Endodermal cell (in vitro differentiated cells): ENCODE data around the gene CEMIP2. TPM values are rescaled to one million over a fixed set of nuclear protein-coding genes. Genes with fewer than 3 reads are reported as not detected.
A peak's percentile ranks its signal among the peaks of the same experiment; 100 is the strongest.

Source experiments
- DNase-seq: peaks from one replicate; pipeline ENCODE4 v3.0.0-alpha.2; 2017
- H3K27ac ChIP-seq: 2 replicates; pipeline ENCODE4 v1.5.1; 2013; ENCODE audit warnings: mild to moderate bottlenecking, low read depth, low read length, moderate library complexity
- H3K27me3 ChIP-seq: 2 replicates; pipeline ENCODE4 v1.6.1; 2013; ENCODE audit warnings: mild to moderate bottlenecking, low read length, moderate library complexity; ENCODE audit not compliant: insufficient read depth, control insufficient read depth, poor library complexity, severe bottlenecking
- H3K36me3 ChIP-seq: 2 replicates; pipeline ENCODE4 v1.7.0; 2013; ENCODE audit warnings: mild to moderate bottlenecking, low read length, moderate library complexity; ENCODE audit not compliant: control insufficient read depth, insufficient read depth
- H3K4me1 ChIP-seq: one replicate; pipeline ENCODE4 v1.7.0; 2013; ENCODE audit warnings: low read length; ENCODE audit not compliant: control insufficient read depth, insufficient read depth
- H3K4me3 ChIP-seq: 2 replicates; pipeline ENCODE4 v1.5.1; 2013; ENCODE audit warnings: mild to moderate bottlenecking, low read length, moderate library complexity
- H3K9ac ChIP-seq: 2 replicates; pipeline ENCODE4 v1.6.1; 2013; ENCODE audit warnings: mild to moderate bottlenecking, low read length, moderate library complexity; ENCODE audit not compliant: poor library complexity, severe bottlenecking; ENCODE audit errors: extremely low read depth
- H3K9me3 ChIP-seq: 2 replicates; pipeline ENCODE4 v1.6.1; 2013; ENCODE audit warnings: mild to moderate bottlenecking, low read length, moderate library complexity; ENCODE audit not compliant: control insufficient read depth
- H3K27ac Mint-ChIP-seq: 2 replicates; pipeline ENCODE4 v1.8.0; 2020; ENCODE audit warnings: mixed read lengths
- H3K27me3 Mint-ChIP-seq: 2 replicates; pipeline ENCODE4 v1.8.0; 2021; ENCODE audit warnings: mild to moderate bottlenecking, mixed read lengths; ENCODE audit not compliant: insufficient read depth
- H3K36me3 Mint-ChIP-seq: 2 replicates; pipeline ENCODE4 v1.8.0; 2020; ENCODE audit warnings: low read depth, mixed read lengths
- H3K4me1 Mint-ChIP-seq: 2 replicates; pipeline ENCODE4 v1.8.0; 2020; ENCODE audit warnings: mixed read lengths
- H3K4me3 Mint-ChIP-seq: 2 replicates; pipeline ENCODE4 v1.8.0; 2020; ENCODE audit warnings: mild to moderate bottlenecking, moderate library complexity, mixed read lengths
- H3K9me3 Mint-ChIP-seq: 2 replicates; pipeline ENCODE4 v1.8.0; 2020; ENCODE audit warnings: mild to moderate bottlenecking, mixed read lengths
- CTCF ChIP-seq: fragments of 200-600 bp; sonication (generic); conservative IDR thresholded peaks from 2 replicates; pipeline ENCODE4 v1.5.0; 2021; ENCODE audit warnings: antibody characterized with exemption, mild to moderate bottlenecking
- WGBS, 2 experiments: methylation state at CpG; one replicate each; pipeline versions ENCODE4 v1.1.5 to v1.1.7; 2013; ENCODE audit warnings: missing lambda C conversion rate in 2 of 2, mixed read lengths in 1 of 2; ENCODE audit not compliant: insufficient coverage in 1 of 2, insufficient read length in 1 of 2; 5-methylcytosine and 5-hydroxymethylcytosine counted together
- total RNA-seq, 2 donors: library from RNA; stranded (reverse); fragmentation: NEBNext Ultra II Directional in 1 of 2; extraction: Animal tissue kit (Norgen Biotek cat#: 25700) in 1 of 2; gene quantifications; 2 replicates in 1 of 2; 3 replicates in 1 of 2; pipeline ENCODE4 v1.2.1, GENCODE V29; 2021

The CEMIP2 gene
- total RNA-seq, 2 donors from 2014 or later, result 57.9 to 70.1 TPM

- Histone ChIP-seq H3K4me3 (no peak overlapping the region), H3K36me3 (no peaks in the 10 kb centered on the region), H3K27me3 (no peaks in the 10 kb centered on the region), H3K4me1 (no peaks in the 10 kb centered on the region), H3K9me3 (no peaks in the 10 kb centered on the region), H3K9ac (no peak overlapping the region), H3K27ac (no peak overlapping the region)
- H3K36me3 Mint-ChIP-seq, result no peaks in the 10 kb centered on the region
- H3K9me3 Mint-ChIP-seq, result no peaks in the 10 kb centered on the region
- peaks cover 6% of the 10 kb centered on the region for H3K4me1 Mint-ChIP-seq
- no peak overlapping the region for H3K4me3 Mint-ChIP-seq
- TF ChIP-seq CTCF, result no peak
- H3K27ac Mint-ChIP-seq, result no peak overlapping the region
- WGBS, 2 experiments, result 67 to 79% methylated on average over 7 to 9 of the region's 9 CpGs
- DNase-seq, result peak; percentile 70
- H3K27me3 Mint-ChIP-seq, result no peaks in the 10 kb centered on the region
Measured at GRCh38 chr9:71783120-71783523, 14.8 kb upstream of the CEMIP2 start.

GRCh38 chr9:71781391-71781790, 13.1 kb upstream of the CEMIP2 start:
- H3K27ac Mint-ChIP-seq, result no peak overlapping the region
- no peak overlapping the region for H3K4me3 ChIP-seq
- DNase-seq, result no peak
- H3K36me3 Mint-ChIP-seq, result no peaks in the 10 kb centered on the region
- H3K27ac ChIP-seq, result no peak overlapping the region
- no peak overlapping the region for H3K4me3 Mint-ChIP-seq
- no peaks in the 10 kb centered on the region for H3K27me3 Mint-ChIP-seq
- no peaks in the 10 kb centered on the region for H3K9me3 Mint-ChIP-seq
- H3K4me1 Mint-ChIP-seq, result peaks cover 6% of the 10 kb centered on the region
- no peak for TF ChIP-seq CTCF
- H3K36me3 ChIP-seq, result no peaks in the 10 kb centered on the region
- H3K27me3 ChIP-seq, result no peaks in the 10 kb centered on the region
- no peaks in the 10 kb centered on the region for H3K4me1 ChIP-seq
- no peak overlapping the region for H3K9ac ChIP-seq
- H3K9me3 ChIP-seq, result no peaks in the 10 kb centered on the region

GRCh38 chr9:71780953-71781352, 12.6 kb upstream of the CEMIP2 start:
- H3K27ac Mint-ChIP-seq, result no peak overlapping the region
- no peaks in the 10 kb centered on the region for H3K4me1 ChIP-seq
- H3K36me3 ChIP-seq, result no peaks in the 10 kb centered on the region
- H3K9ac ChIP-seq, result no peak overlapping the region
- H3K4me3 ChIP-seq, result no peak overlapping the region
- H3K27me3 ChIP-seq, result no peaks in the 10 kb centered on the region
- no peak overlapping the region for H3K27ac ChIP-seq
- H3K36me3 Mint-ChIP-seq, result no peaks in the 10 kb centered on the region
- no peaks in the 10 kb centered on the region for H3K9me3 Mint-ChIP-seq
- H3K9me3 ChIP-seq, result no peaks in the 10 kb centered on the region
- DNase-seq, result no peak
- no peaks in the 10 kb centered on the region for H3K27me3 Mint-ChIP-seq
- no peak overlapping the region for H3K4me3 Mint-ChIP-seq
- 69 to 89% methylated on average over 1 to 3 of the region's 3 CpGs for WGBS, 2 experiments
- peaks cover 6% of the 10 kb centered on the region for H3K4me1 Mint-ChIP-seq
- no peak for TF ChIP-seq CTCF
